Lower lobe of right lung (tissue), 2 donors: ENCODE results near the gene CASQ2. TPM values are rescaled to one million over a fixed set of nuclear protein-coding genes. Genes with fewer than 3 reads are reported as not detected.

Experiments
- ATAC-seq, 2 donors: fragments of 200-7000 bp; cut with Tn5 transposase; one replicate each; pipeline ENCODE4 v1.9.1; 2020 to 2022; ENCODE audit warnings: mild to moderate bottlenecking in 2 of 2, moderate library complexity in 2 of 2
- DNase-seq: peaks from one replicate; pipeline ENCODE4 v3.0.0-alpha.2; 2020
- H3K27ac ChIP-seq: fragments of 200-600 bp; one replicate; pipeline ENCODE4 v1.8.0; 2022
- H3K27me3 ChIP-seq: fragments of 200-600 bp; one replicate; pipeline ENCODE4 v1.8.0; 2022; ENCODE audit warnings: low read depth
- H3K36me3 ChIP-seq: fragments of 200-600 bp; one replicate; pipeline ENCODE4 v1.8.0; 2022; ENCODE audit warnings: mild to moderate bottlenecking
- H3K4me1 ChIP-seq: fragments of 200-600 bp; one replicate; pipeline ENCODE4 v1.8.0; 2022
- H3K4me3 ChIP-seq: fragments of 200-600 bp; one replicate; pipeline ENCODE4 v1.8.0; 2022; ENCODE audit warnings: mild to moderate bottlenecking
- H3K9me3 ChIP-seq: fragments of 200-600 bp; one replicate; pipeline ENCODE4 v1.8.0; 2022
- intact Hi-C: fragments of 100-400 bp; cut with DNase I; formaldehyde crosslinking; loops from one replicate; pipeline ENCODE4 v1.11.0; 2022
- total RNA-seq: library from RNA; stranded (reverse); fragmentation: NEBNext Ultra II Directional; extraction: Animal tissue kit (Norgen Biotek cat#: 25700); gene quantifications from one replicate; pipeline ENCODE4 v1.2.1, GENCODE V29; 2021
- TF ChIP-seq, protein P1 (sequence below): fragments of 200-600 bp; IDR thresholded peaks from one replicate; pipeline ENCODE4 v1.8.0; 2022; ENCODE audit warnings: antibody characterized with exemption, mild to moderate bottlenecking
- donor health status: DM: no; HTN: yes; CAD: no; lungs with severe emphysema.

The CASQ2 gene
- total RNA-seq, 1 donor from 2014 or later = 3.3 TPM

DNA sequence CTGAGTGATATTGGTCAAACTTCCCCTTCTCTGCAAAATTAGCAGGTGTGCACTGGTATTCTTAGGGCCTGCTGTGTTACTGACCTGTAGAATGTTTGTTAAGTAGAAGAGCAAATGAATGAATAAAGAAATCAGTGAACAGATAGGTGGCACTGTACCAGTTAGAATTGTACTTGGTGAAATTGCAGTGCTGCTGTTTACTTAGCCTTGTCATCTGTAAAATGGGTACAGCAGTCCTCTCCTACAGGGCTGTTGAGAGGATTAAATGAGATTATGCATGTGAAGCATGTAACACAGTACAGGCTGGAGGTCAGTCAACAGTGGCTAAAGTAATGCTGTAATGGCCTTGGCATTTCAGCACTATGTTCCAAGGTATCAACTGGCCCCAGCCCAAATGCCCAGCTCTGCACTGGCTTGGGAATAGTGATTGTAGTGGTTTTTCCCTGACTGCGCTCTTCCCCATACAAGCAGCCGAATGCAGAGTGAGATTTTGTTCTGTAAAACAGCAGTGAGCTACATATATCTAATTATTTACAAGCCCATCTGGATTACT lies 116.2 kb downstream of the CASQ2 start:
- intact Hi-C loops = no loop called here
- TF ChIP-seq, protein P1, sequence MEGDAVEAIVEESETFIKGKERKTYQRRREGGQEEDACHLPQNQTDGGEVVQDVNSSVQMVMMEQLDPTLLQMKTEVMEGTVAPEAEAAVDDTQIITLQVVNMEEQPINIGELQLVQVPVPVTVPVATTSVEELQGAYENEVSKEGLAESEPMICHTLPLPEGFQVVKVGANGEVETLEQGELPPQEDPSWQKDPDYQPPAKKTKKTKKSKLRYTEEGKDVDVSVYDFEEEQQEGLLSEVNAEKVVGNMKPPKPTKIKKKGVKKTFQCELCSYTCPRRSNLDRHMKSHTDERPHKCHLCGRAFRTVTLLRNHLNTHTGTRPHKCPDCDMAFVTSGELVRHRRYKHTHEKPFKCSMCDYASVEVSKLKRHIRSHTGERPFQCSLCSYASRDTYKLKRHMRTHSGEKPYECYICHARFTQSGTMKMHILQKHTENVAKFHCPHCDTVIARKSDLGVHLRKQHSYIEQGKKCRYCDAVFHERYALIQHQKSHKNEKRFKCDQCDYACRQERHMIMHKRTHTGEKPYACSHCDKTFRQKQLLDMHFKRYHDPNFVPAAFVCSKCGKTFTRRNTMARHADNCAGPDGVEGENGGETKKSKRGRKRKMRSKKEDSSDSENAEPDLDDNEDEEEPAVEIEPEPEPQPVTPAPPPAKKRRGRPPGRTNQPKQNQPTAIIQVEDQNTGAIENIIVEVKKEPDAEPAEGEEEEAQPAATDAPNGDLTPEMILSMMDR = no peak
- ATAC-seq = no peak
- Histone ChIP-seq H3K27ac (no peak overlapping the region), H3K27me3 (no peaks in the 10 kb centered on the region), H3K9me3 (no peaks in the 10 kb centered on the region), H3K4me1 (peaks cover 36% of the 10 kb centered on the region), H3K36me3 (peaks cover 7% of the 10 kb centered on the region), H3K4me3 (no peak overlapping the region)
- no peak for DNase-seq

DNA sequence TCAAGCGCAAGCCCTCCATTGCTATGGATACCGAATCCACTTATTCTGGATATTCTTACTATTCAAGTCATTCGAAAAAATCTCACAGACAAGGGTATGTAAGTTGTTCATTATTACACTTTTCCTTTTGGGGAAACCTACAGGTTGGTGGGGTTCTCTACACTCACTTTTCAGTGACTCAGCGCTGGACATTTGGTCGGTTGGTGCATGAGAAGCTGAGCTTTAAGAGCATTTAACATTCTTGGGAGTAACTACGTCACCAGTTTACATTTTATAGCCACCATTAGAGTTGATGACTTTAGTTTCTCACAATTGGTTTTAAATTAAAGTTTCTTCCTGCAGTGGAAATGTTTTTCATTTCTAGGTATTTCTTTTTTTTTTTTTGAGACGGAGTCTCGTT lies 117.1 kb downstream of the CASQ2 start:
- Histone ChIP-seq H3K4me1 (peaks cover 34% of the 10 kb centered on the region), H3K27ac (no peak overlapping the region), H3K9me3 (no peaks in the 10 kb centered on the region), H3K27me3 (no peaks in the 10 kb centered on the region), H3K36me3 (peaks cover 7% of the 10 kb centered on the region), H3K4me3 (no peak overlapping the region)
- DNase-seq = no peak
- TF ChIP-seq, protein P1 = no peak
- ATAC-seq = no peak
- intact Hi-C loops = no loop called here

DNA sequence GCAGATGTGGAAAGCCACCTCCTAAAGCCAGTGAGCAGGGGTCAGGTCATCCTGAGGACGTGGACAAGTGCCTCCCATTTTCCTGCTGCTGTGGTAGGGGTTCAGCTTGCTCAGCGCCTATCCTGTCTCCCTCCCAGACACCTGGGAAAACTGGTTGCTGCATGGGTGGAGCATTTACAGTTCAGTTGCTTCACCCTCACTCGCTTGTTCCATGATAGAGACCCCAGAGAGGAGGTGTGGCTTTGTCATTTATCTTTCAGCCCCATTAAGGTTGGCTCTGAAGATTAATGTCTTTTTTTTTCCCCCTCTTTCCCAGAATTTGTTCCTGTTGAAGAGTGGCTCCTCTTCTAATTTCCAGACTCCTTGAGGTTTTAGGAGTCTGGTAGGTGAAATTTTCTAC lies 117.6 kb downstream of the CASQ2 start:
- H3K36me3 ChIP-seq = peaks cover 7% of the 10 kb centered on the region
- DNase-seq (no peak), ATAC-seq (no peak)
- H3K4me3 ChIP-seq = no peak overlapping the region
- no peak overlapping the region for H3K27ac ChIP-seq
- H3K9me3 ChIP-seq = no peaks in the 10 kb centered on the region
- TF ChIP-seq, protein P1 = no peak
- no peaks in the 10 kb centered on the region for H3K27me3 ChIP-seq
- intact Hi-C loops = no loop called here
- H3K4me1 ChIP-seq = peaks cover 33% of the 10 kb centered on the region

Other genes starting within 250 kb of the CASQ2 start
- gene VANGL1, start 126.7 kb downstream of the CASQ2 start, total RNA-seq = 10.9 TPM
- 0.41 TPM for gene NHLH2, start 72.4 kb upstream of the CASQ2 start, total RNA-seq
- gene SLC22A15, start 207.8 kb upstream of the CASQ2 start, total RNA-seq = 26.8 TPM